NCI-H187 (cell line): Measurements from ENCODE around the gene TRAPPC6A.

Experiments used
- DNase-seq, 2 experiments: peaks; one replicate each; lab custom pipeline; 2025; lab: John Stamatoyannopoulos, UW

TRAPPC6A gene

GRCh38 chr19:45186509-45187334 is 8.7 kb upstream of the TRAPPC6A start:
- DNase-seq, result no peak

GRCh38 chr19:45184115-45184514 is 6.1 kb upstream of the TRAPPC6A start:
- no peak for DNase-seq

- no peak for DNase-seq
Observed at GRCh38 chr19:45182758-45183157, 4.7 kb upstream of the TRAPPC6A start.

GRCh38 chr19:45180936-45181335 is 2.9 kb upstream of the TRAPPC6A start:
- DNase-seq, result no peak

GRCh38 chr19:45179892-45180370 is 1.9 kb upstream of the TRAPPC6A start:
- DNase-seq, result no peak

GRCh38 chr19:45179072-45179891 is 1.2 kb upstream of the TRAPPC6A start:
- no peak for DNase-seq

- peak; percentile 99 to 100 for DNase-seq
Observed at GRCh38 chr19:45178262-45179071, 430 bp upstream of the TRAPPC6A start, which contains the start of gene BLOC1S3. Gene BLOC1S3, plus strand, starts transcription at chr19:45178784. Its CDS starts 513 bp downstream, at chr19:45179297.

GRCh38 chr19:45175515-45176345 is 2.3 kb downstream of the TRAPPC6A start:
- no peak for DNase-seq

- DNase-seq, result no peak
Observed at GRCh38 chr19:45173816-45174215, 4.2 kb downstream of the TRAPPC6A start.

- DNase-seq, result no peak
Observed at GRCh38 chr19:45172611-45173208, 5.3 kb downstream of the TRAPPC6A start.

GRCh38 chr19:45172173-45172572 is 5.9 kb downstream of the TRAPPC6A start:
- DNase-seq, result no peak

- DNase-seq, result no peak
Observed at GRCh38 chr19:45171211-45171623, 6.8 kb downstream of the TRAPPC6A start.

- no peak for DNase-seq
Observed at GRCh38 chr19:45170146-45171106, 7.6 kb downstream of the TRAPPC6A start.

GRCh38 chr19:45169602-45170001 is 8.4 kb downstream of the TRAPPC6A start:
- no peak for DNase-seq

GRCh38 chr19:45168767-45169351 is 9.2 kb downstream of the TRAPPC6A start:
- no peak for DNase-seq

GRCh38 chr19:45166723-45167252 is 11.2 kb downstream of the TRAPPC6A start:
- peak; percentile 31 to 58 for DNase-seq

- no peak for DNase-seq
Observed at GRCh38 chr19:45164577-45165335, 13.3 kb downstream of the TRAPPC6A start.
